ENCODE measurements around the gene SLC51A.

- no peak for TF ChIP-seq CTCF (IDR thresholded peaks at IDR 0.05)
- no peak for TF ChIP-seq POLR2A (IDR thresholded peaks at IDR 0.05)
Observed at GRCh38 chr3:196237203-196237602, 20.9 kb downstream of the SLC51A start.
